ENCODE results near the gene FERMT1. TPM values are rescaled to one million over a fixed set of nuclear protein-coding genes. Genes with fewer than 3 reads are reported as not detected.

FERMT1 gene
- polyA plus RNA-seq (2013): 3.6 TPM

DNA sequence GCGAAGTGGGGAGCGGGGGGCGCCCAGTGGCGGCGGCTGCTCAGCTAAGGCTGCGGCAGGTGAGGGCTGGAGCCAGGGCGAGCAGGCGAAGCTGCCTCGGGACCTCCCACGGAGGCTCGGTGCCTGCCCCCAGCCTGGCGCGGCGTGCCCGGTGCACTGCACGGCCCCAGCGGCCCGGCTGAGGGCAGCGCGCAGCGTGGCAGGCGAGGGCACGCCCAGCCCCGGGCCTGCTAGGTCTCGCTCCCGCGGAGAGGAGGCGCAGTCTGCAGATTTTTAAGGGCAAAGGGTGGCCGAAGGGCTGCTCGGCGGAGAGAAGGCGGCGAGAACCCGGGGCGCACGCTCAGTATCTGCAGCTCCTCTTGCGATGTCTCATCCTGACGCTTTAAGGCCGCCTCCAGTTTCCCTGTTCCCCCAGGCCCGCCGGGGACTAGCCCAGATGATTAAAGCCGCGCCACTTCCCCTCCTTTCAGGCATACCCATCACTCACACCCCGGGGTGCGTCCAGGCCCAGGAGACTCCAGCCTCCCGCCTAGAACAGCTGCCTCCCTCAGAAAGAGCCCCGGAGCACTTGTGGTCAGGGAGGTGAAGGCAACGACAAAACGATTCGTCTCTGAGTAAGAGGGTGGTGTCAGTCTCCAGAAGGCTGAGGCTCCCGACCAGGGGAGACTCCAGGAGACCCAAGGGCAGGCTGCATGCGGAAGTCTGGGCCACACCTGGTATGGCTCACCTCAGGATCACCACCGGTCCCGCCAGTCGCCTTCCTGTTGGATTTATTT, at the start of gene FERMT1:
Gene FERMT1 (minus strand): TSS at position 158 of the 776 bp plus-strand sequence. CDS start 3,476 bp downstream, outside the sequence.
- H3K27me3 ChIP-seq (replicated peaks in 2 of 5; ENCODE audit: control insufficient read depth in 4 of 5, insufficient read depth in 5 of 5, low read length in 4 of 5): peaks cover 0 to 11% (median 0%) of the 10 kb centered on the region in 5 experiments
- H3K9me3 ChIP-seq (ENCODE audit: control extremely low read depth in 1 of 5, control insufficient read depth in 4 of 5, insufficient read depth in 2 of 5, low read depth in 1 of 5, low read length in 4 of 5): no peaks in the 10 kb centered on the region
- WGBS (ENCODE audit: insufficient coverage): 3% methylated on average over 52 of the region's 55 CpGs
- H3K4me1 ChIP-seq (ENCODE audit: control extremely low read depth in 1 of 4, control insufficient read depth in 4 of 4, insufficient read depth in 4 of 4, low read length in 3 of 4): peaks cover 3 to 17% (median 15%) of the 10 kb centered on the region in 4 experiments
- H3K27ac ChIP-seq (ENCODE audit: insufficient read depth in 1 of 2, low read depth in 1 of 2, low read length in 2 of 2, poor library complexity in 1 of 2, severe bottlenecking in 2 of 2): no peak within 1 kb of the TSS
- no peaks in the 10 kb centered on the region for H3K36me3 ChIP-seq (ENCODE audit: control insufficient read depth in 4 of 4, insufficient read depth in 4 of 4, low read length in 3 of 4)
- peak; percentile 65 to 81 (median 71) for DNase-seq
- H3K4me3 ChIP-seq (ENCODE audit: control insufficient read depth in 1 of 7, extremely low read depth in 1 of 7, insufficient read depth in 4 of 7, low read depth in 2 of 7, low read length in 6 of 7): peak within 1 kb of the TSS; percentile 35 to 84 (median 68)
- CTCF ChIA-PET: interaction anchor here (1.4 to 1.7 kb wide), 2 partner anchors 11 to 13 kb away, joined by 4 read pairs; no protein-coding TSS in a partner anchor
- POLR2A ChIA-PET: interaction anchor here (0.6 kb wide), 1 partner anchor 30 kb away, joined by 3 read pairs; no protein-coding TSS in a partner anchor

- no peak overlapping the region for H3K4me3 ChIP-seq (ENCODE audit: control insufficient read depth in 1 of 7, extremely low read depth in 1 of 7, insufficient read depth in 4 of 7, low read depth in 2 of 7, low read length in 6 of 7)
- H3K9me3 ChIP-seq (ENCODE audit: control extremely low read depth in 1 of 5, control insufficient read depth in 4 of 5, insufficient read depth in 2 of 5, low read depth in 1 of 5, low read length in 4 of 5): peaks cover 0 to 6% (median 1%) of the 10 kb centered on the region in 5 experiments
- CTCF ChIA-PET: no interaction called here
- H3K27ac ChIP-seq (ENCODE audit: insufficient read depth in 1 of 2, low read depth in 1 of 2, low read length in 2 of 2, poor library complexity in 1 of 2, severe bottlenecking in 2 of 2): no peak overlapping the region
- H3K4me1 ChIP-seq (ENCODE audit: control extremely low read depth in 1 of 4, control insufficient read depth in 4 of 4, insufficient read depth in 4 of 4, low read length in 3 of 4): no peaks in the 10 kb centered on the region
- no peak for DNase-seq
- POLR2A ChIA-PET: no interaction called here
- H3K27me3 ChIP-seq (replicated peaks in 2 of 5; ENCODE audit: control insufficient read depth in 4 of 5, insufficient read depth in 5 of 5, low read length in 4 of 5): peaks cover 0 to 2% (median 0%) of the 10 kb centered on the region in 5 experiments
- no peaks in the 10 kb centered on the region for H3K36me3 ChIP-seq (ENCODE audit: control insufficient read depth in 4 of 4, insufficient read depth in 4 of 4, low read length in 3 of 4)
These were observed 46.4 kb upstream of the FERMT1 start for GRCh38 chr20:6169251-6169650.

- no peak overlapping the region for H3K4me3 ChIP-seq (ENCODE audit: control insufficient read depth in 1 of 7, extremely low read depth in 1 of 7, insufficient read depth in 4 of 7, low read depth in 2 of 7, low read length in 6 of 7)
- peaks cover 0 to 3% (median 2%) of the 10 kb centered on the region in 5 experiments for H3K27me3 ChIP-seq (replicated peaks in 2 of 5; ENCODE audit: control insufficient read depth in 4 of 5, insufficient read depth in 5 of 5, low read length in 4 of 5)
- peaks cover 0 to 6% (median 1%) of the 10 kb centered on the region in 5 experiments for H3K9me3 ChIP-seq (ENCODE audit: control extremely low read depth in 1 of 5, control insufficient read depth in 4 of 5, insufficient read depth in 2 of 5, low read depth in 1 of 5, low read length in 4 of 5)
- no peak for DNase-seq
- POLR2A ChIA-PET: no interaction called here
- CTCF ChIA-PET: no interaction called here
- no peaks in the 10 kb centered on the region for H3K4me1 ChIP-seq (ENCODE audit: control extremely low read depth in 1 of 4, control insufficient read depth in 4 of 4, insufficient read depth in 4 of 4, low read length in 3 of 4)
- no peak overlapping the region for H3K27ac ChIP-seq (ENCODE audit: insufficient read depth in 1 of 2, low read depth in 1 of 2, low read length in 2 of 2, poor library complexity in 1 of 2, severe bottlenecking in 2 of 2)
- no peaks in the 10 kb centered on the region for H3K36me3 ChIP-seq (ENCODE audit: control insufficient read depth in 4 of 4, insufficient read depth in 4 of 4, low read length in 3 of 4)
These were observed 45.4 kb upstream of the FERMT1 start for GRCh38 chr20:6168204-6168603.

DNA sequence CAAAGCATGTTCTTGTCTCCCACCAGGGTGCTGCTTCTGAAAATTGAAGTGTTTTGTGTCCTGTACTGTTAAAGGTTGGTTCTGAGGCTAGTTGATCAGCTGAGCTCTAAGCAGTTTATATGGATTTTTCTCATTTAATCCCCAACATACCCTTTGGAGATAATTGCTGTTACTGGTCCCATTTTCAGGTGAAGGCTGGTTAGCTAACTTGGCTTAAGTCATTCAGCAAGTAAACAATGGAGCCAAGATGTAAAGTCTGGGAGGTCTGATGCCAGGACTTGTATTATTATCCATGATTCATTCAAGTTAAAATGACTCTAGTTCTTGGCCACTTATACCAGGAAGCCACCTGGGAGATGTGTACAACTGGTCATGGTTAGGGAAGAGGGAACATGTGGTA, 42.5 kb upstream of the FERMT1 start:
- no peak overlapping the region for H3K27ac ChIP-seq (ENCODE audit: insufficient read depth in 1 of 2, low read depth in 1 of 2, low read length in 2 of 2, poor library complexity in 1 of 2, severe bottlenecking in 2 of 2)
- no peaks in the 10 kb centered on the region for H3K36me3 ChIP-seq (ENCODE audit: control insufficient read depth in 4 of 4, insufficient read depth in 4 of 4, low read length in 3 of 4)
- H3K27me3 ChIP-seq (replicated peaks in 2 of 5; ENCODE audit: control insufficient read depth in 4 of 5, insufficient read depth in 5 of 5, low read length in 4 of 5): peaks cover 0 to 7% (median 3%) of the 10 kb centered on the region in 5 experiments
- CTCF ChIA-PET: no interaction called here
- no peak overlapping the region for H3K4me3 ChIP-seq (ENCODE audit: control insufficient read depth in 1 of 7, extremely low read depth in 1 of 7, insufficient read depth in 4 of 7, low read depth in 2 of 7, low read length in 6 of 7)
- no peaks in the 10 kb centered on the region for H3K9me3 ChIP-seq (ENCODE audit: control extremely low read depth in 1 of 5, control insufficient read depth in 4 of 5, insufficient read depth in 2 of 5, low read depth in 1 of 5, low read length in 4 of 5)
- no peaks in the 10 kb centered on the region for H3K4me1 ChIP-seq (ENCODE audit: control extremely low read depth in 1 of 4, control insufficient read depth in 4 of 4, insufficient read depth in 4 of 4, low read length in 3 of 4)
- no peak for DNase-seq
- POLR2A ChIA-PET: no interaction called here

DNA sequence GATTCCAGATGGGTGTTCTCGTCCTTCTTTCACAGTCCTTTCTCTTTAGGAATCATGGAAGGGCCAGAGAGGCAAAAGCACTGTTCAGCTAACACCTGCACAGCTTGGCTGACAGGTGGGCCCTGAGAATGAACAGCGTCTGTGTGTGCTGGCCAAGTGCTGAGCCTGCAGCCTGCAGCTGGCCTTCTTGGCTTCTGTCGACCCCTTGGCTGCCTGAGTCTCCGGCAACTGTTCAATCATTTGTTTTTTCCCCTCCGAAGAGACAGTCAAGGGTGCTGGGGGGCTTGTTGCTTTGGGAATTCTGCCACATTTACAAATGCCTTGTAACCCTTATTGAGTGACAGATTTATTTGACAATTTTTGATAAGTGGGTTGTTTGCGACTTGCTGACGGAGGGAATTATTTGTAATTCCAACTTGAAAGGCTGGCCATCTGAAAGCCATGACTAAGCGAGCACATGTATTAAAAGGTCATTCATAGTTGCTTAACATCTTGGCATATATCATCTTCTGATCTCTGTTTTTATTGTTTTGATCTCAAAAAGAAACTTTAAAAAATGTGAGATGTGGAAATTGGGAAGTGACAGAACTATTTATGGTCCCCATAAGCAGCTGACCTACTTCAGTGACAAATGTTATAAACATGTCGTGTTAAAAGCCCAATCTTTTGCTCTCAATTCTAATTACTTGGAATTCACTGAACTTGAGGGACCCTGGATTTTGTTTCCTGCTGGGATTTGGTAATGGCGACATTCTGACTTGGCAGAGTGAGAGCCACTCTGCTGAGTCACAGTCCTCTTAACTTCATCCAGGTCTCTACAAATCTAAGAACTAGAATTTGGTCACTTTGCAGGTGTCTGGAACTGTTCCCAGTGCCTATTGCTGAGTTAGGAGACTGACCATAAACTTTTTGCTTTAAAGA, 41.9 kb upstream of the FERMT1 start:
- Histone ChIP-seq H3K9me3 (ENCODE audit: control extremely low read depth in 1 of 5, control insufficient read depth in 4 of 5, insufficient read depth in 2 of 5, low read depth in 1 of 5, low read length in 4 of 5) (no peaks in the 10 kb centered on the region), H3K4me1 (ENCODE audit: control extremely low read depth in 1 of 4, control insufficient read depth in 4 of 4, insufficient read depth in 4 of 4, low read length in 3 of 4) (no peaks in the 10 kb centered on the region), H3K4me3 (ENCODE audit: control insufficient read depth in 1 of 7, extremely low read depth in 1 of 7, insufficient read depth in 4 of 7, low read depth in 2 of 7, low read length in 6 of 7) (no peak overlapping the region), H3K27ac (ENCODE audit: insufficient read depth in 1 of 2, low read depth in 1 of 2, low read length in 2 of 2, poor library complexity in 1 of 2, severe bottlenecking in 2 of 2) (no peak overlapping the region), H3K27me3 (replicated peaks in 2 of 5; ENCODE audit: control insufficient read depth in 4 of 5, insufficient read depth in 5 of 5, low read length in 4 of 5) (peaks cover 0 to 7% (median 3%) of the 10 kb centered on the region in 5 experiments), H3K36me3 (ENCODE audit: control insufficient read depth in 4 of 4, insufficient read depth in 4 of 4, low read length in 3 of 4) (no peaks in the 10 kb centered on the region)
- ChIA-PET CTCF (no interaction called here), POLR2A (no interaction called here)
- no peak for DNase-seq
- WGBS (ENCODE audit: insufficient coverage): 76% methylated on average over 9 of the region's 10 CpGs

GRCh38 chr20:6160736-6161135, 37.9 kb upstream of the FERMT1 start:
- H3K9me3 ChIP-seq (ENCODE audit: control extremely low read depth in 1 of 5, control insufficient read depth in 4 of 5, insufficient read depth in 2 of 5, low read depth in 1 of 5, low read length in 4 of 5): peaks cover 0 to 19% (median 12%) of the 10 kb centered on the region in 5 experiments
- H3K27ac ChIP-seq (ENCODE audit: insufficient read depth in 1 of 2, low read depth in 1 of 2, low read length in 2 of 2, poor library complexity in 1 of 2, severe bottlenecking in 2 of 2): no peak overlapping the region
- CTCF ChIA-PET: no interaction called here
- H3K4me3 ChIP-seq (ENCODE audit: control insufficient read depth in 1 of 7, extremely low read depth in 1 of 7, insufficient read depth in 4 of 7, low read depth in 2 of 7, low read length in 6 of 7): no peak overlapping the region
- no peak for DNase-seq
- no peaks in the 10 kb centered on the region for H3K36me3 ChIP-seq (ENCODE audit: control insufficient read depth in 4 of 4, insufficient read depth in 4 of 4, low read length in 3 of 4)
- peaks cover 0 to 7% (median 3%) of the 10 kb centered on the region in 5 experiments for H3K27me3 ChIP-seq (replicated peaks in 2 of 5; ENCODE audit: control insufficient read depth in 4 of 5, insufficient read depth in 5 of 5, low read length in 4 of 5)
- POLR2A ChIA-PET: no interaction called here
- H3K4me1 ChIP-seq (ENCODE audit: control extremely low read depth in 1 of 4, control insufficient read depth in 4 of 4, insufficient read depth in 4 of 4, low read length in 3 of 4): no peaks in the 10 kb centered on the region
- WGBS (ENCODE audit: insufficient coverage): no CpG with 5 or more reads among the region's 3 CpGs

GRCh38 chr20:6157345-6157744, 34.5 kb upstream of the FERMT1 start:
- 90% methylated on average over 1 of the region's 2 CpGs for WGBS (ENCODE audit: insufficient coverage)

More at GRCh38 chr20:6157345-6157744, 34.5 kb upstream of the FERMT1 start:
- no peak for DNase-seq
- ChIA-PET POLR2A (no interaction called here), CTCF (no interaction called here)
- no peaks in the 10 kb centered on the region for H3K4me1 ChIP-seq (ENCODE audit: control extremely low read depth in 1 of 4, control insufficient read depth in 4 of 4, insufficient read depth in 4 of 4, low read length in 3 of 4)
- H3K27ac ChIP-seq (ENCODE audit: insufficient read depth in 1 of 2, low read depth in 1 of 2, low read length in 2 of 2, poor library complexity in 1 of 2, severe bottlenecking in 2 of 2): no peak overlapping the region
- peaks cover 0 to 24% (median 12%) of the 10 kb centered on the region in 5 experiments for H3K9me3 ChIP-seq (ENCODE audit: control extremely low read depth in 1 of 5, control insufficient read depth in 4 of 5, insufficient read depth in 2 of 5, low read depth in 1 of 5, low read length in 4 of 5)
- H3K36me3 ChIP-seq (ENCODE audit: control insufficient read depth in 4 of 4, insufficient read depth in 4 of 4, low read length in 3 of 4): no peaks in the 10 kb centered on the region
- no peak overlapping the region for H3K4me3 ChIP-seq (ENCODE audit: control insufficient read depth in 1 of 7, extremely low read depth in 1 of 7, insufficient read depth in 4 of 7, low read depth in 2 of 7, low read length in 6 of 7)
- peaks cover 0 to 4% (median 2%) of the 10 kb centered on the region in 5 experiments for H3K27me3 ChIP-seq (replicated peaks in 2 of 5; ENCODE audit: control insufficient read depth in 4 of 5, insufficient read depth in 5 of 5, low read length in 4 of 5)
